ENCODE data around the gene RFC2.
"Not testable (repeated sequence)": the region's sequence is repeated elsewhere in the genome, so short reads cannot be mapped to it uniquely, and the experiment has no call there.

The RFC2 gene

DNA sequence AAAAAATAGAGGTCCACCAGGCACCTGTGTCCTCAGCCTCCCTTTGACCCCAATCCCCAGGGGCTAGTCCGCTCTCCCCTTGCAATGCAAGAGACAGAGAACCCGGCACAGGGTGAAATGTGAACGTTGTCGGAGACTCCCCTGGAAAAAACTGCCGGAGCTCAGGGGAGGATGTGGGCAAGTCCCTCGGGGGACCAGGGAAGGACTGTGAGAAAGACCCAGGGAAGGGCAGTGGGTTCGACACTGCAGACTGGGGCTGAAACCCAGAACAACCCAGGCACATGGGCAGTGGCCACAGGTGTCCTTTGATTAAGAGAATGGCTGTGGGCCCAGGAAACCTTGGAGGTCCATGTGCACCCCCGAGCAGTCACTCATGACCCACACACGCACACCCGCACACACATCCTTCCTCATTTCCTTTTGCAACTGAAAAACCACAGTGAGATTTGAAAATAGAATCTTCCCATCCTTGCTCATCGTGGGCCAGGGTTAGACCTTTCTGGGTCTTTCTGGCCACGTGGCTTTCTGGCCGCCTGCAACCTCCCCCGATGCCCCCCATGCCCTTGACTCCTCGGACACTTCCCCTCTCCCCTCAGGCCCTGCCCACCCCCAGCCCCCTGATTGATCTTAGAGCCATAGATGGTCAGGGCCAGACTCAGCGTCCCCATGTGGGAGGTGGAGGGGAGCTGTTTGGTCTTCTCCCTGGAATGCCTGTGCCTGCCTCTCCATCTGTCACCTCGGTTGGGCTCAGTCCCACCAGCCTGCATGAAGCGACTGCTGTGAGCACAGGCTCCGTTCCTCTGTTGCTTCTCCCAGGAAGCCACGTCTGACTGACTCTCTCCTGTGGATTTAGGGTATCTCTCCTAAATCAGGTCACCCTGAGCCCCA lies 36.5 kb downstream of the RFC2 start:
- DNase-seq (ENCODE audit: low read depth) = no peak

GRCh38 chr7:74216361-74216761 lies 37.8 kb downstream of the RFC2 start:
- DNase-seq (ENCODE audit: low read depth) = no peak

GRCh38 chr7:74215921-74216320 lies 38.3 kb downstream of the RFC2 start:
- DNase-seq (ENCODE audit: low read depth) = no peak

DNA sequence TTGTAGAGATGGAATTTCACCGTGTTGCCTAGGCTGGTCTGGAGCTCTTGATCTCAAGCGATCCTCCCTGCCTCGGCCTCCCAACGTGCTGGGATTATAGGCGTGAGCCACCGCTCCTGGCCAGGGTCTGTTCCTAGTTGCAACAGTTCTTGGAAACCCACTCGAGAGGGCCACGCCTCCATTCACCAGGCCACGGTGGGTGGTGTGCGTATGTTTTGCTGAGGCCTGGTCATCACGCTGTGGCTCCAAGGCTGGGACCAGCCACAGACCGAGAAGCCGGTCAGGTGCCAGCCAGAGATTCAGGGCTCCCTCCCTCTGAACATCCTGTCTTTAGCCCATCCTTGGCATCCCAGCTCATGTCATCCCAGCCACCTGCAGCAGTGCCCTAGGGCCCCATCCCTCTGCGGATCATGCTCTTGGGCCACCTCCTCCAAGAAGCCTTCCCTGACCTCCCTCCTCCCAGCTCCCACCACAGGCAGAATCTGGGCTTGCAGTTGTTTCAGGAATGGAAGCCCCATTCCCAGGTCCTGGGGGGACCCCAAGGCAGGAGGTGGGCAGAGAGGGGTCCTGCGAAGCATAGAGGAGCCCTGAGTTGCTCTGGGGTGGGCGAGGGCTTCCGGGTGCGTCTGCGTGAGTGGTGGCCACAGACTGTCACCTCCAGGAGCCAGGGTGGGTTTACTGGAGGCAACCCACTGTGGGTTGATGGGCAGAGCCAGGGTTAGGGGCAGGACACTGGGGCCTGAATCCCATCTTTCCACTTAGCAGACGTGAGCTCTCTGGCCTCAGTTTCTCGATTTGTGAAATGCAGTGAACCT lies 39.2 kb downstream of the RFC2 start:
- no peak for DNase-seq (ENCODE audit: low read depth)

GRCh38 chr7:74212661-74213060 lies 41.5 kb downstream of the RFC2 start:
- no peak for DNase-seq (ENCODE audit: low read depth)

GRCh38 chr7:74208241-74208640 lies 46.0 kb downstream of the RFC2 start:
- not testable (repeated sequence) for DNase-seq (ENCODE audit: low read depth)

GRCh38 chr7:74207586-74207985 lies 46.6 kb downstream of the RFC2 start:
- no peak for DNase-seq (ENCODE audit: low read depth)

DNA sequence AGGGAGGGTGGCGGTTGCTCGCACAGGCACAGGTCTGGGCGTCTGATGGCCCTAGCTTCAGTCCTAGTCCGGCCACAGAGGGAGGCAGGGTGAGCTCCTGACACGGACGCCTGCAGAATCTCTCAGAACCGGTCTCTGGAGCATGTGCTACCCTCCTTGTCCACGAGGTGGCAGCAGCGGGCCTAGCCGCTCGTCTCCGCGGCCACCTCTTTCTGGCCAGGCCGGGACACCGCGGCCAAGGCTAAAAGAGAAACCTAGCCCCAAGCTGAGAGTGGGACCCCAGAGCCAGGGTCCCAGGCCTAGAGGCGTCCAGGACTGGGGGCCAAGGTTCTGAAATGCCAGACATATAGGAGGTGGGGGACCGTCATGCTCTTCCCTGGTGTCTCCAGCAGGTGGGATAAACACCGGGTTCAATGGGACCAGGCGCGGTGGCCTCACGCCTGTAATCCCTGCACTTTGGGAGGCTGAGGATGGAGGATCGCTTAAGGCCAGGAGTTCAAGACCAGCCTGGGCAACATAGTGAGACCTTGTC lies 47.5 kb downstream of the RFC2 start:
- peak; percentile 42 for DNase-seq (ENCODE audit: low read depth)

DNA sequence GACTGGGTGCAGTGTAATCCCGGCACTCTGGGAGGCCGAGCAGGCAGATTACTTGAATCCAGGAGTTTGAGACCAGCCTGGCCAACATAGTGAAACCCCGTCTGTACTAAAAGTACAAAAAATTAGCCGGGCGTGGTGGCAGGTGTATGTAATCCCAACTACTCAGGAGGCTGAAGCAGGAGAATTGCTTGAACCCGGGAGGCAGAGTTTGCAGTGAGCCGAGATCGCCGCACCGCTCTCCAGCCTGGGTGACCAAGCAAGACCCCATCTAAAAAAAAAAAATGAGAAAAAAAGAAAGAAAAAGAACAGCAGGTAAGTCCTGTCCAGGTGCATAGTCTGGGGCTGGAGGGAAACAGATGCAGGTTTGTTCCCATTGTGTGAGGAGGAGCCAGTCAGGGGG lies 48.1 kb downstream of the RFC2 start:
- DNase-seq (ENCODE audit: low read depth) = not testable (repeated sequence)

- DNase-seq (ENCODE audit: low read depth) = no peak
Observed at GRCh38 chr7:74203956-74204618, 50.1 kb downstream of the RFC2 start.

DNA sequence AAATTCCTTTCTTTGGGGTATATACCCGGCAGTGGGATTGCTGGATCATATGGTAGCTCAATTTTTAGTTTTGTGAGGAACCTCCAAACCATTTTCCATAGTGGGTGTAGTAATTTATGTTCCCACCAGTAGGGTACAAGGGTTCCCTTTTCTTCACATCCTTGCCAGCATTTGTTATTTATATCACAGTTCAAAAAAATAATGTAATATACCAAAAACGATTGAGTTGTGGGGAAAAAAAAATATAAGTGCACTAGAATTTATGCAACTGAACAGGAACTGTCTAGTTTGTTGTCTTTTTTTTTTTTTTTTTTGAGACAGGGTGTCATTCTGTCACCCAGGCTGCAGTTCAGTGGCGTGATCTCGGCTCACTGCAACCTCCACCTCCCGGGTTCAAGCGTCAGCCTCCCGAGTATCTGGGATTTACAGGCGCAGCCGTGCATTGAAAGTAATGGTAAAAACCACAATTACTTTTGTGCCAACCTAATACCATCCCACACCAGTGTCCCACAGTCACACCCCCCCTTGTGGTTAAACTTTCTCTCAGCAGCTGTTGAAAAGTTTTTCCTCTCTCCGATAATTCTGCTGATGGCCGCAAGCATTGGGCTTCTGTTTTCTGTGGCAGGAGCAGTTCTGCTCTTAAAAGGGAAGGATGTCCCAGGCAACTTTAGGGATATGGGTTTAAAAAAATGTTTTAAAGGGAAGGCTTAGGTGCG lies 51.2 kb downstream of the RFC2 start:
- DNase-seq (ENCODE audit: low read depth) = no peak

- no peak for DNase-seq (ENCODE audit: low read depth)
Observed at GRCh38 chr7:74199551-74200355, 54.4 kb downstream of the RFC2 start.

DNA sequence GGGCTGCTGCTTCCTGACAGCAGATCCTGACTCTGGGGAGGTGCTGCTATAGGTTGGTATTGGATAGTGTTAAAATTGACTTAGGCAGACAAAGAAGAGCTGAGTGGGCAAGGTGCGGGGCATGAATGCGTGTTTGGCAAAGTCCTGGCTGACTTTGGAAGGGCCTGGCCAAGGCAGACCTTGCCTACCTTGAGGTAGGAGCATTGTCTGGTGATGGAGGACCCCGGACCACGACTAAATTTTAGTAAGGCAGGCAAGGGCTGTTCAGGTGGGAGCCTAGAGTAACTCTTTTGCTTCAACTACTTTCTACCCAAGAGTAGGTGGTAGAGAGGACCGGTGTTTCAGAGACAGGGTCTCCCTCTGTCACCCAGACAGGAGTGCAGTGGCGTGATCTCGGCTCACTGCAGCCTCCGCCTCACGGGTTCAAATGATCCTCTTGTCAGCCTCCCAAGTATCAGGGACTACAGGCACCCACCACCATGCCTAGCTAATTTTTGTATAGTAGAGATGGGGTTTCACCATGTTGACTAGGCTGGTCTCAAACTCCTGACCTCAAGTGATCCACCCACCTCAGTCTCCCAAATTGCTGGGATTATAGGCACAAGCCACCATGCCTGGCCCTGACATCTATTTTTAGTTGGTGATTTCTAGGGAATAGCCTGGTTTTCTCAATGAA lies 56.6 kb downstream of the RFC2 start:
- DNase-seq (ENCODE audit: low read depth) = no peak

GRCh38 chr7:74195968-74196654 lies 58.1 kb downstream of the RFC2 start:
- DNase-seq (ENCODE audit: low read depth) = not testable (repeated sequence)

- not testable (repeated sequence) for DNase-seq (ENCODE audit: low read depth)
Observed at GRCh38 chr7:74195139-74195860, 58.9 kb downstream of the RFC2 start.

DNA sequence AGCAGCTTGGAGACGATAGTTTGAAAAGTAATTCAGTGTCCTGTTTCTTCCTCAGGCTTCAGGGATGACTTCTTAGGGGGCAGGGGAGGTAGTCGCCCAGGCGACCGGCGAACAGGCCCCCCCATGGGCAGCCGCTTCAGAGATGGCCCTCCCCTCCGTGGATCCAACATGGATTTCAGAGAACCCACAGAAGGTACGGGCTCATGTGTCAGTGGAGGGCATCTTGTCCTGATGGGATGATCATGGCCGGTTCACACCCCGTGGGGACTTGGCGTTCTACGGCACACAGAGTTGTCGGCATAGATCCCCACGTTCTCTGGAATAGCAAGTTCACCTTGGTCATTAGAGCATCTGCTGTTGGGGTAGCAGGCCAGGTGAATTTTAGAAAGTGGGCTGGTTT lies 59.5 kb downstream of the RFC2 start:
- DNase-seq (ENCODE audit: low read depth) = no peak

DNA sequence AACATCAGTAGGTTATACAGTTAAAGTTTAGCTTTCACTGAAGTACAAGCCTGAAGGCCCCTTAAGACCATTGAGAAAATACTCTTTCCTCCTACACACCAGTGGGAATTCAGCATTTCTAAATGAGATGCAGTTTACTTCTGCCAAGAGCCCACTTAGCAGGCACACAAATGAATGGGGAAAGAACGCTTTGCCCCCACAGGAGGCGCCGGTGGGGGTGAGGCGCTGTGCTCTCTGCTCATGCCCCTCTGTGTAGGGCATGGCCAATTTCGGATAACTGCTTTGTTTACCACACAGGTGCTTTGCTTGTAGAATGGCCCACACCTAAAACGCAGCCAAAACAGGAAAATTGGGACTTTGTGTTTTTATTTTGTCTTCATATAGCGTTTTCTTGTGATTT lies 60.3 kb downstream of the RFC2 start:
- no peak for DNase-seq (ENCODE audit: low read depth)

GRCh38 chr7:74193054-74193453 lies 61.1 kb downstream of the RFC2 start:
- DNase-seq (ENCODE audit: low read depth) = no peak

DNA sequence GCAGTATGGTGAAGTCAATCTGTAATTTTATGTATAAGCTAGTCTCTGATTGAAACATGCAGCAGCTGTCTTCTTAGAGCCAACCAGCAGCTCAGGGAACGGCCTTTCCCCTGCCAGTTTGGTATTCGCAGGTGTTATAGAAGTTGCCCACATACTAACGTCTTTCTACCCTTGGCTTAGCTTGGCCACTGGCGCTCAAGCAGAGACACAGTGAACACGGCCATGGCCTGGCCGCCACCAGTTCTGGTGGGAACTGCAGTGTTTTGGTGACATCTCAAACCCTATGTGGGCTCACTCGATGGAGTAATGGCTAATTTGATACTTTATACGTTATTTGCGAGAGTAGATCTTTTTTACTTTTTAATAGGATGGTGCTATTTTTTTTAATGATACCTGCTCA lies 63.0 kb downstream of the RFC2 start:
- DNase-seq (ENCODE audit: low read depth) = no peak
